ENCODE measurements around the gene KRTAP5-1. TPM values are rescaled to one million over a fixed set of nuclear protein-coding genes. Genes with fewer than 3 reads are reported as not detected.
A peak's percentile ranks its signal among the peaks of the same experiment; 100 is the strongest.
"Not testable (repeated sequence)": the region's sequence is repeated elsewhere in the genome, so short reads cannot be mapped to it uniquely, and the experiment has no call there.

KRTAP5-1 gene, protein sequence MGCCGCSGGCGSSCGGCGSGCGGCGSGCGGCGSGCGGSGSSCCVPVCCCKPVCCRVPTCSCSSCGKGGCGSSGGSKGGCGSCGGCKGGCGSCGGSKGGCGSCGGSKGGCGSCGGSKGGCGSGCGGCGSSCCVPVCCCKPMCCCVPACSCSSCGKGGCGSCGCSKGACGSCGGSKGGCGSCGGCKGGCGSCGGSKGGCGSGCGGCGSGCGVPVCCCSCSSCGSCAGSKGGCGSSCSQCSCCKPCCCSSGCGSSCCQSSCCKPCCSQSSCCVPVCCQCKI
- not detected in 3 replicates for total RNA-seq
- long read RNA-seq: 0 reads

DNA sequence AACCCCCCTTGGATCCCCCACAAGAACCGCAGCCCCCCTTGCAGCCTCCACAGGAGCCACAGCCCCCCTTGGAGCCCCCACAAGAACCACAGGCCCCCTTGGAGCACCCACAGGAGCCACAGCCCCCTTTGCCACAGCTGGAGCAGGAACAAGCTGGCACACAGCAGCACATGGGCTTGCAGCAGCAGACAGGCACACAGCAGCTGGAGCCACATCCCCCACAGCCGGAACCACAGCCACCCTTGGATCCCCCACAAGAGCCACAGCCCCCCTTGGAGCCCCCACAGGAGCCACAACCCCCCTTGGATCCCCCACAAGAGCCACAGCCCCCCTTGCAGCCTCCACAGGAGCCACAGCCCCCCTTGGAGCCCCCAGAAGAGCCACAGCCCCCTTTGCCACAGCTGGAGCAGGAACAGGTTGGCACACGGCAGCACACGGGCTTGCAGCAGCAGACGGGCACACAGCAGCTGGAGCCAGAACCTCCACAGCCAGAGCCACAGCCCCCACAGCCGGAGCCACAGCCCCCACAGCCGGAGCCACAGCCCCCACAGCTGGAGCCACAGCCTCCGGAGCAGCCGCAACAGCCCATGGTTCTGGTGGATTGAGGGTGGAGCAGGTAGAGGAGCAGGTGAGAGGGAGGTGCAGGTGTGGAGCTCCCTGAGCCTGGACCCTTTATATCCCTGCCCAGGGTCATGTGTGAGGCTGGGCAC is at the start of gene KRTAP5-1:
KRTAP5-1 (minus strand) TSS at position 623 of the 710 bp plus-strand sequence; CDS start at position 589, 34 bp downstream.
- H3K27ac Mint-ChIP-seq (ENCODE audit: unreplicated experiment); H3K36me3 Mint-ChIP-seq (ENCODE audit: low read depth); H3K4me3 Mint-ChIP-seq (ENCODE audit: unreplicated experiment); H3K4me1 Mint-ChIP-seq (ENCODE audit: low read depth); H3K27me3 Mint-ChIP-seq (ENCODE audit: low read depth); H3K9me3 Mint-ChIP-seq (ENCODE audit: low read depth): not testable (repeated sequence)
- DNase-seq (ENCODE audit: low spot score): peak; percentile 48

DNA sequence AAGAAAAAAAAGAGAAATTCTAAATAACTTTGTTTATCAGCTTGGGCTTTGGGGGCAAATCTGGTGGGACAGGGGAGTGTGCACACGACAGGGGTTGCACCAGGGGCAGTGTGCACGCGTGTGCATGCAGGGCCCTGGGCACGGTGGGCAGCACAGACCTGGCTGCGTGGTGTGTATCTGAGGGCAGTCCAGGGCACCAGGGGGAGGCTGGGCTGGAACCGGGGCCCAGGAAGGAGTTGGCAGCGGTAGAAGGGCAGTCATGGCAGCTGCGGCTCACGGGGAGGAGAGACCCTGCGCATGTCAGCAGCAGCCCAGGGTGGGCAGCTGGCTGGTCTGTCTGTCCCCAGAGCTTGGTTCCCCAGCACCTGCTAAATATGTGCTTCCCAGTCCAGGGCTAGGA is 48.8 kb upstream of the KRTAP5-1 start:
- Mint-ChIP-seq H3K36me3 (ENCODE audit: low read depth) (no peaks in the 10 kb centered on the region), H3K27me3 (ENCODE audit: low read depth) (peaks cover 60% of the 10 kb centered on the region), H3K4me1 (ENCODE audit: low read depth) (no peaks in the 10 kb centered on the region), H3K27ac (ENCODE audit: unreplicated experiment) (no peak overlapping the region), H3K9me3 (ENCODE audit: low read depth) (no peaks in the 10 kb centered on the region), H3K4me3 (ENCODE audit: unreplicated experiment) (no peak overlapping the region)
- TF ChIP-seq, protein P1, sequence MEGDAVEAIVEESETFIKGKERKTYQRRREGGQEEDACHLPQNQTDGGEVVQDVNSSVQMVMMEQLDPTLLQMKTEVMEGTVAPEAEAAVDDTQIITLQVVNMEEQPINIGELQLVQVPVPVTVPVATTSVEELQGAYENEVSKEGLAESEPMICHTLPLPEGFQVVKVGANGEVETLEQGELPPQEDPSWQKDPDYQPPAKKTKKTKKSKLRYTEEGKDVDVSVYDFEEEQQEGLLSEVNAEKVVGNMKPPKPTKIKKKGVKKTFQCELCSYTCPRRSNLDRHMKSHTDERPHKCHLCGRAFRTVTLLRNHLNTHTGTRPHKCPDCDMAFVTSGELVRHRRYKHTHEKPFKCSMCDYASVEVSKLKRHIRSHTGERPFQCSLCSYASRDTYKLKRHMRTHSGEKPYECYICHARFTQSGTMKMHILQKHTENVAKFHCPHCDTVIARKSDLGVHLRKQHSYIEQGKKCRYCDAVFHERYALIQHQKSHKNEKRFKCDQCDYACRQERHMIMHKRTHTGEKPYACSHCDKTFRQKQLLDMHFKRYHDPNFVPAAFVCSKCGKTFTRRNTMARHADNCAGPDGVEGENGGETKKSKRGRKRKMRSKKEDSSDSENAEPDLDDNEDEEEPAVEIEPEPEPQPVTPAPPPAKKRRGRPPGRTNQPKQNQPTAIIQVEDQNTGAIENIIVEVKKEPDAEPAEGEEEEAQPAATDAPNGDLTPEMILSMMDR (IDR thresholded peaks at IDR 0.05): no peak
- peak; percentile 21 for DNase-seq (ENCODE audit: low spot score)

DNA sequence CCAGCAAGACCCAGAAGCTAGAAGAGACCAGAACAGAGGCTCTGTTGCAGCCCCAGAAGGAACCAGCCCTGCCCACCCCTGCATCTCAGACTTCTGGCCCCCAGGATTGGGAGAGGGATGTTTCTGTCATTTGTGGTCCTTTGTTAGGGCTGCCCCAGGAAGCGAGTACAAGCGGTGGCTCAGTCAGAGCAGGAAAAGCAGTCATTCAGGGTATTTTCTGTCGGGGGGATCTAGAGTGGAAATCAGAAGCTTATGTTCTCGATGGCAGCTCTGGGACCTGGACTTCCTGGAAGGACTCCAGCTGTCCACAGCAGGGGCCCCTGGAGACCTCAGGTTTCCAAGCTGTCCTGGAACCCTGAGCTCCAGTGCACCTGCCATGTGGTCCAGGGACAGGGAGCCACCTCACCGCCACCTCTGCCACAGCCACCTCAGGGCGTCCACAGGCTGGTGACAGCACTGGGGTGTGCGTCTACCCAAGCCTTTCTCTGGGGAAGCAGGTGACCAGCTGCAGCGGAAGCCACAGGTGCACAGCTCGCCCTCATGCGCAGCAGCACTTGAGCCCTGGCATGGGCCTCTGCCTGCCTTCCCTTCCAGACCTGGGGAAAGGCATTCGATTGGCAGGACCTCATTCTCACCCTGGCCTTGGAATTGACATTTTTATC is 47.1 kb upstream of the KRTAP5-1 start:
- TF ChIP-seq, protein P1 (IDR thresholded peaks at IDR 0.05): no peak
- Mint-ChIP-seq H3K36me3 (ENCODE audit: low read depth) (no peaks in the 10 kb centered on the region), H3K9me3 (ENCODE audit: low read depth) (no peaks in the 10 kb centered on the region), H3K4me3 (ENCODE audit: unreplicated experiment) (no peak overlapping the region), H3K4me1 (ENCODE audit: low read depth) (no peaks in the 10 kb centered on the region), H3K27me3 (ENCODE audit: low read depth) (peaks cover 61% of the 10 kb centered on the region), H3K27ac (ENCODE audit: unreplicated experiment) (no peak overlapping the region)
- DNase-seq (ENCODE audit: low spot score): peak; percentile 44

DNA sequence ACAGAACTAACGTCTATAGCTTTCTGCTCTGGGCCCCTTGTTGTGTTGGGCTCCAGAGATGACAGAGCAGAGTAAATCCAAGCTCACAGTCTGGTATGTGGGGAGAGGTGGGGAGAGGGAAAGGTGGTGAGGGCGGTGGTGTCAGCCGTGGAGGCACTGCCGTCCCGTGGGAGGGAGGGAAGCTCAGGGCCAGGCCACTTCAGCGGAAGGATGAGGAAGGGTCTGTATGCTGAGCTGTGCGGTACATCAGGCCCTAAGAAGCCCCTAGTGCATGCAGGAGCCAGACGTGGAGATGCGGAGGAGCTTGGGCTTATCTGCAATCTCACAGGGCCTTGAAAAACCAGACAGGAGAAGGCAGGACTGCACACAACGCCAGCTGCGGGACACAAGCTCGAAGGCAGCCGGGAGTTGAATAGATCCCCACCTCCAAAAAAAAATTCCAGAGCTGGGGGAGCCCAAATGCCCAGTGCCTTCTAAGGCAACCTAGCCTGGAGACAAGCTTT is 46.0 kb upstream of the KRTAP5-1 start:
- DNase-seq (ENCODE audit: low spot score): peak; percentile 73
- Mint-ChIP-seq H3K27ac (ENCODE audit: unreplicated experiment) (no peak overlapping the region), H3K9me3 (ENCODE audit: low read depth) (no peaks in the 10 kb centered on the region), H3K4me1 (ENCODE audit: low read depth) (no peaks in the 10 kb centered on the region), H3K27me3 (ENCODE audit: low read depth) (peaks cover 62% of the 10 kb centered on the region), H3K36me3 (ENCODE audit: low read depth) (no peaks in the 10 kb centered on the region), H3K4me3 (ENCODE audit: unreplicated experiment) (no peak overlapping the region)
- TF ChIP-seq, protein P1 (IDR thresholded peaks at IDR 0.05): no peak

DNA sequence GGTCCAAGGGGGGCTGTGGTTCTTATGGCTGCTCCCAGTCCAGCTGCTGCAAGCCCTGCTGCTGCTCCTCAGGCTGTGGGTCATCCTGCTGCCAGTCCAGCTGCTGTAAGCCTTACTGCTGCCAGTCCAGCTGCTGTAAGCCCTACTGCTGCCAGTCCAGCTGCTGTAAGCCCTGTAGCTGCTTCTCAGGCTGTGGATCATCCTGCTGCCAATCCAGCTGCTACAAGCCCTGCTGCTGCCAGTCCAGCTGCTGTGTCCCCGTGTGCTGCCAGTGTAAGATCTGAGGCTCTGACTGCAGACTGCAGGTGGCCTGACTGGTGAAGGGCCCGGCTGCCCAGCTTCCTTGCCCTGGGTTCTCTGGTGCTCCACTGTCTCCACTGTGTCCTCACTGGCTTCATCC is 45.2 kb upstream of the KRTAP5-1 start:
- DNase-seq (ENCODE audit: low spot score): peak; percentile 41
- no peak overlapping the region for H3K27ac Mint-ChIP-seq (ENCODE audit: unreplicated experiment)
- TF ChIP-seq, protein P1 (IDR thresholded peaks at IDR 0.05): no peak
- no peaks in the 10 kb centered on the region for H3K4me1 Mint-ChIP-seq (ENCODE audit: low read depth)
- peaks cover 62% of the 10 kb centered on the region for H3K27me3 Mint-ChIP-seq (ENCODE audit: low read depth)
- no peaks in the 10 kb centered on the region for H3K9me3 Mint-ChIP-seq (ENCODE audit: low read depth)
- no peak overlapping the region for H3K4me3 Mint-ChIP-seq (ENCODE audit: unreplicated experiment)
- no peaks in the 10 kb centered on the region for H3K36me3 Mint-ChIP-seq (ENCODE audit: low read depth)

Measured in chondrocyte (in vitro differentiated cells).